Stimulated activated CD4-positive, alpha-beta T cell treated with anti-CD3 and anti-CD28 coated beads, Interleukin-4, amount 100 ng/mL, for 48 hours (primary cell): Measurements from ENCODE around the gene SMNDC1.
"Not testable (repeated sequence)": the region's sequence is repeated elsewhere in the genome, so short reads cannot be mapped to it uniquely, and the experiment has no call there.

ENCODE experiments used
- DNase-seq, 2 donors: peaks; one replicate each; pipeline ENCODE4 v3.0.0-alpha.2; 2020; ENCODE audit warnings: low read depth in 2 of 2

Gene SMNDC1

DNA sequence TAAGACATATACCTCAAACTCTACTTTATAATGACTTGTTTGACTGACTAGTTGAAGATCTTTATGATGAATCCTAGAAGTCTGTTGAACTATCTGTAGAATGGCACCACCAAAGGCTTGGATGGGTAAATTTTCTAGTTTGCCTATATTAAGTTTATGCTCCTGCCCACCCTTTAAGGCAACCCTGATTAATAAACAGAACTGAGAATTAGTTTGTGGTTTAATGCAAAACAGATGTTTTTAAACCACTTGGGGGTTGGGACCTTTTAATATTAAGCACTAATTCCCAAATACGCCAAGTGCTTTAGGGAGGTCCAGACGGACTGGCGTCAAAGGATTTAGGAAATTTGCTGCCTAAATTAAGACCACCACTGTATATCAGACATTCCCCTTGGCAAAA lies 20.5 kb downstream of the SMNDC1 start:
- DNase-seq, result no peak

DNA sequence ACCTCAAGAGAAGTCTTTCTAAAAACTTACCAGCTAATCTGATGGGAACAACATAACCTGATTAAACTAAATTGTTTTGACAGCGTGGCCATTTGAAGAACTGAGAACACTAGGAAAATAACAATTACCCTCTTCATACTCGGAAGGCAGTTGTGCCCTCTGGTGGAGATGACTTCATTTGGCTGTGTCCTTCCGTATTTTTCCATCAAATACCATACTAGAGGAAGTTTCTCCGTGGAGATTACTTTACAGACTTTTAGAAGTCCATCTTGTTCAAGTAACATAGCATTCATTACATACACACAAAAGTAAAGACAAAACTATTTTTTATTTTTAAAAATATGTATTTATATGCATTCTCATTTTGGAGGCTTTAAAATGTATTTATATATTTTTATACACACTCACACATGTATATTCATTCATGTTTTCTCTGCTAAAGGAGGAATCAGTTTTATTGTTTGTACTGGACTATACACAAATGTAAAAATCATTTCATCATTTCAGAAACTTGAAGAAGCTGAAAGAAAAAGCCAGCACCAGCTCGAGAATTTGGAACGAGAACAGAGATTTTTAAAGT lies 25.2 kb downstream of the SMNDC1 start:
- peak in 1 of 2 donors; percentile 11 for DNase-seq

DNA sequence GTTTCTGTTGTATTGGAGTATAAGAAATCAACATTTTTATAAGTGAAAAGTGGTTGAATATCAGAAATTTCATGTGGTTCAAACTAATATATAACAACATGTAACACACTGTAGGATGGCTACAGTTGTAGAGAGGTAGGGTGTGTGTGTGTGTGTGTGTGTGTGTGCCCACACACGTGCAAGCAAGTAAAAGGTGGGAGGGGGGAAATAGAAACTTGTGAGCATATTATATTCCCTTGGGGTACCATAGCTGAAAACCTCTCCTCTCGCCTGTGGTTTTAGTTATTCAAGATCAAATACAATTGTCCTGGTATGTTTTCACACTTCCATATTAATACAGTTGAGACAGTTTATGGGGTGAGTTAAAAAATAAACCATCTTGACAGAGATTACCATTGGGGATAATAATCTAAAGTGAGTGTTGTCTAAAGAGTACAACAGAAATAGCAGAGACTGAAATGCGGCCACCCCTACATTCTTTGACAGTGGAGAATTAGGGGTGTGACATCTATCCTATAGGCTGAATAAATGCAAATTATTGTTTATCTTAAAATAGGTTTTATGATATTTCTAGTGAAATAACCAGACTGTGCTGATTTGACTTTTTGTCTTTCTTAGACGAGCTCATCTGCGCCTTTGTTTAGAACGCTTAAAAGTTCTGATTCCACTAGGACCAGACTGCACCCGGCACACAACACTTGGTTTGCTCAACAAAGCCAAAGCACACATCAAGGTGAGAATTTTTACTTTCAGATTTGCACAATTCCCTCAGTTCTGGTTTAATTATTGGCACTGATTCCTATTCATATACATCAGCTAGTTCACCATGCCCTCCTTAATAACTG lies 25.9 kb downstream of the SMNDC1 start:
- no peak for DNase-seq

DNA sequence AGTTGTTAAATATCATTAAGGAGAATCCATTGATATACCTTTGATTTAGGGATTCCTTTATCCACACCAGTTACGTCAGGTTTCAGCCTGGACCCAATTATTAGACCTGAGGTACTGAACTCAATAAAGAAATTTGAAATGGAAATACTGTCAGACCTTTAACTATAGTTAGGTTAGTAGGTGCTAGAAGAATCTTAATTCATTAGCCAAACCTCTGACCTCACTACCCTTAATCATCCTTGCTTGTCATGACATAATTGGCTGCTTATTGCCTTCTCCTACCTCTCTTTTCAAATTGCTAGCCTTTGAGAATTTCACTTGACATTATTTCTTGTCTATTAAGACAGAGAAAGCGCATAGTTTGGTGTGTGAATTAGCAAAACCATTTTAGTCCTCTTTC lies 27.1 kb downstream of the SMNDC1 start:
- DNase-seq, result no peak

DNA sequence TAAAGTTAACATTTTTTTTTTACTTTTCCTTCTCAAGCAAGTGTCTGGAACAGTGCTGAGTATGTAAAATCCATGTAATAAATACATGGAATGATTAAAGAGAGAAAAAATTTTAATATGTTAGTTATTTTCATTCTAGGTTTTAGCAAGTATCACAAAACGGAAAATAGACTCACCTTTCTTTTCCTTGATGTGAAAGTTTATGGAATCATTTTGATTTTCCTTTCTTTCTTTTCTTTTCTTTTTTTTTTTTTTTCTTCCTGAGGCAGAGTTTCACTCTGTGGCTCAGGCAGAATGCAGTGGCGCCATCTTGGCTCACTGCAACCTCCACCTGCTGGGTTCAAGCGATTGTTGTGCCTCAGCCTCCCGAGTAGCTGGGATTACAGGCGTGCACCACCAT lies 28.1 kb downstream of the SMNDC1 start:
- DNase-seq, result no peak

DNA sequence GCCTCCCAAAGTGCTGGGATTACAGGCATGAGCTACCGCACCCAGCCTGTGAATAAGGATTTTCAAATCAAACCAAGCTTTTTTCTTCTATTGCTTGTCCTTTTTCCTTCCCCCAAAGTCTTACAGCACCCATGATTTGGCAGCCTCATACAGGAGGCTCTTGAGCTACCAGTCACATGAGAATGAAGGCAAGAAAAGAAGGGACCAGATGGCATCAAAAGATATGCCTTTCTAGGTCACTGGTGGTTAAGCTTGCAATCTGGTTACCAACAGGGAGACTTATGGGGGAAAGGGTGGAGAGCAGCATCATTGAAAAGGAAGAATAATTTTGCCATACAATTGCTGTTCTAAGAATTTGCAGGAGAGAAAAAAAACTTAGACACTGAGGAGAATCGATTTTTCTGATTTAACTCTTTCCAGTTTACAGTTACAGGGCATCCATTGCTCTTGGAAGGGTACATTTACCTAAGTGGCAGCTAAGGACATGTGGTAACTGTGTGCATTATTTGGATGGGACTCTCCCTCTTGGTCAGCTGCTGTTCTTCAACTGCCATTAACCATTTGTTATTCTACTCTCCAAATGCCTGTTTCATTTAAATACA lies 29.5 kb downstream of the SMNDC1 start:
- no peak for DNase-seq

DNA sequence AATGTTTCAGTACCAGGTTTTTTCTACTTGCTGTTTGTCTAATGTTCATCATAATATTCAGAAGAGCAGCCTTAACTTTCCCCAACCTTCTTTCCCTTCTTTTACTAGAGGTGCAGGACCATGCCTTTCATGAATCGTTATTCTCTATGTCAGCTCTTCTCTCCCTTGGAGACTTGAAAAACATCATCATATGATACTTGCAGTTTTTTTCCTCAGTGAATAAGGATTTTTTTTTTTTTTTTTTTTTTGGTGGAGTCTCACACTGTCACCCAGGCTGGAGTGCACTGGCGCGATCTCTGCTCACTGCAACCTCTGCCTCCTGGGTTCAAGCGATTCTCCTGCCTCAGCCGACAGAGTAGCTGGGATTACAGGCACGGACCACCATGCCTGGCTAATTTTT lies 30.1 kb downstream of the SMNDC1 start:
- DNase-seq, result no peak

DNA sequence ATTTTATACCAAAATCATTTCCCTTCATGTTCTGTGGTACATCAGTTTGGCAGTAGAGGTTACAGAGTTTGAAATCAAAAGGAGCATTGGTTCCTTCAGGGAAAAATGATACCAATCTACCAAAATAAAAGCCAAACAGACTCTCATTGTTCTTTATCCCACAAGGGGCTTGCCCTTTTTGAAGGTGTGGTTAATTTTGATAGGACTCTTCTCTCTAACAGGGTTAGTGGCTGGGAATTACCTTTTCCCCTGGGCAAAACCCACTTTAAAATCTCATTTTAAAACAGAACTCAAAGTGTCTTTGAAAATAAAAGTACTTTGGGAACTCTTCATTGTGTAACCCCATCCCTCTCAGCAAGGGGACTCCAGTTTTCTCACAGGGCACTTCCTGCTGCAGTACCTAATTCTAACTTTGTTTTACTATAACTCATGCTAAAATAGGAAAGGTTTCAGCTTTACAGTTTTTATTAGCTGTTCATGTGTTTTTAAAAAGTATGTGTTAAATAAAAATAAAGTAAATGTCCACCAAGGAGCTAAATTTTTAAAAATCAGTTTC lies 30.6 kb downstream of the SMNDC1 start:
- no peak for DNase-seq

DNA sequence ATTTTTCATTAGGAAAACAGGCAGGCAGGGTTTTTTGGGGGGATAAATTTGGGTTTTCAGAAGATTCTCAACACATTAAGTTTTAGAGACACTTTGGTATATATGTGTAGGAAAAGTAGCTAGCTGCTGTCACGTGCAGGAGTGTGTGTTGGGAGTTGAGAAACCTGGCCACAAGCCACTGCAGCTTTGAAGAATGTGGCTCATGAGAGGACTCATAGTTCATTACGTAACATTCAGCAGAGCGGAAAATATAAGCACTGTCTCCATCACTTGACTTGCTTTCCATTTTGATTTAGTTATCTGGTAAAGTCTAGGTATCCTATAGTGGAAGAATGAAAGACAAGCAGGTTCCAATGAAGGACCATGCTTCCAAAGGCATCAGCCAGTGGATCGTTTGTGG lies 31.2 kb downstream of the SMNDC1 start:
- DNase-seq, result peak in 1 of 2 donors; percentile 11

DNA sequence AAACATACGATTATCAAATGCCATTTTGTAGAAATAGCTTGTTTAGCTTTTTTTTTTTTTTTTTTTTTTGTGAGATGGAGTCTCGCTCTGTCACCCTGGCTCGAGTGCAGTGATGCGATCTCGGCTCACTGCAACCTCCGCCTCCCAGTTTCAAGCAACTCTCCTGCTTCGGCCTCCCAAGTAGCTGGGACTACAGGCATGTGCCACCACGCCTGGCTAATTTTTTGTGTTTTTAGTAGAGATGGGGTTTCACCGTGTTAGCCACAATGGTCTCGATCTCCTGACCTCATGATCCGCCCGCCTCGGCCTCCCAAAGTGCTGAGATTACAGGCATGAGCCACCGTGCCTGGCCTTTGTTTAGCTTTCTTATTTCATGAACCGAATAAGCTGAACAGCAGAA lies 31.7 kb downstream of the SMNDC1 start:
- not testable (repeated sequence) for DNase-seq

DNA sequence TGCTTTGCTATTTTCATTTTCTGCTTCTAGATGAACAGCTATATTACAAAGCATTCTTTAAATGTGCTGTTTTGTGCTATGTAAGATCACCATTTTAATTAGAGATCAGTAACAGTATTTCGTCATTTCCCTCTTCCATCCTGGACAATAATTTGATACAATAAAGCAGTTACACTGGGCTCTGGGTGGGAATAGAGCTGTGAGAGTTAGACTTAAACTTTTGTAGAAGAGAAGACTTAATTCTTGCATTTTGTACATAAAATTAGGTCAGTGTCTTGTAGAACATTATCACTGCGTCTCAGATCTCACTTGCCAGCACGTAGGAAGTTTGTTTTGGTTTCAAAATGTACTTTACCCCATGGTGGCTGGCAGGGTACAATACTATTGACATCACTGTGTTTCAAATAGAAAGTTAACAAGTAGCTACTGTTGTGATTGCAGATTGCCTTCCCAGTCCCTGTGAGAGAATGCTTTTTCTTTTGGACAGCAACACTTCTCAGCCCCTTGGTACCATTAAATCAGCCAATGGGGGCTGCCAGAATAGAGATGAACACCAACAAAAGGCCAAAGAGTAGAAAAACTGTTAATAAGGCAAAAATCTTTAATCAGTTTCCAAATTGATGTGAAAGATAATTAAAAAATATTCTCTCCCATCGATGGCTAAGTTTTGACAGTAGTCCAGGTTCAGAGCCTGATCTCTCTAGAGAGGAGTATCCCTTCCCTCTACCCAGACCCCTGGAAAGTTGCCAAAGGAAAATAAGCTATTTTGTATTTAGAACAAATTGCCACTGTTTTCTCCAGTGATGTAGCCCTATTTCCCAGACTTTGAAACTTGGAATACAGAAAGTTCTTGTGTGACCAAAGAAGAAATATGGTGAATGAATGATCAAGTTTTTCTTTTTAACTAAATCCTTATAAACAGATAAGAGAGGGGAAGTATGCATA lies 35.1 kb downstream of the SMNDC1 start:
- DNase-seq, result peak in 1 of 2 donors; percentile 1

DNA sequence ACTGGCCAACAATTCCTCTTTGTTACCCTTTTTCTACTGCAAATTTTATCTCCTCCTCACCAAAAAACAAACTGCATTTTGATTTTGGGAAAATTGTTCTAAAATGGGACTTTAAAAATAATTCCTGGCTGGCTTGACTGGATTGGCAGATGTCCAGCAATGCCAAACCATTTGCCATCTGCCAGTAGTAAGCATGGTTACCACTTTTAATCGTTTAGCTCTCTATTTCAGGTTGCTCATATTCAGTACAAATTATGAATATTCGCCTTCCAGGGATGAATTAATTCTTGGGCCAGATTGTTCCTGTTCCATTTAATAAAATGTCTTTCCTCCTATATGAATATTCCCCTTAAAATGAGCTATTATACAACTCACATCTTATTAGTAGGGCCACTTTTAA lies 35.7 kb downstream of the SMNDC1 start:
- no peak for DNase-seq

DNA sequence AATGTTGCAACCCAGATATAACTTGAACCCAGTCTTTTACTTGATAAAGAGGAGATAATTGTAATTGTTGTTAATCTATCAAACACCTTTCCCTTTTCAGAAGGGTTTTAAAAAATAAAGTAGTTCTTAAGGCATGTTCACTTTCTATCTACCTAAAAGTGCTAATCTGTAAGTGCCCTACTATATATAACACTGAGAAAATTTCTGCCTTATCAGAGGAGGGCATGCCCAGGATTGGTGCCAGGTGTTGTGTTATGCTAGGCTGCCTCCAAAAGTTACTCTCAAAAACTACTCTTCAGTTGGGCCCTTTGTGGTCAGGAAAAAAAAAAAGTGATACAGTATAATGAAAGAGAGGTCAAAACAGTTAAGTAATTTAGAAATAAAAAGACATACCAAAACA lies 36.3 kb downstream of the SMNDC1 start:
- DNase-seq, result no peak

DNA sequence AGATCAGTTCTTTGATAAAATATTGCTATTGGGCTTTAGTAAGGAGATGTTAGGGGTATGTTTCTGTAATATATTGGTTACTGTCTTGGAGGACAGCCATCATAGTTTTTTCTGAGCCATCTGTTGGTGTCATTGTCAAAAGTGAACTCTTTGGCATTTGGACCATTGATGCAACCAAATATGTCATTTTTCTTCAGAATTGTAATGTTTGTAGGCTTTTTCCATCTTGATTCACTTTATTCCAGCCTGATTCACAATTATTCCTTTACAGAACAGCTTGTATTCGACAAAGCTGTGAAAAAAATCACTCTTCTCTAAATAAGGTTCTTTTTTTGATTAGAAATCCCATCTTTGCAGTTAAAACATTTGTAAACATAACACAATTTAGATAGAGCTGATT lies 37.4 kb downstream of the SMNDC1 start:
- no peak for DNase-seq

DNA sequence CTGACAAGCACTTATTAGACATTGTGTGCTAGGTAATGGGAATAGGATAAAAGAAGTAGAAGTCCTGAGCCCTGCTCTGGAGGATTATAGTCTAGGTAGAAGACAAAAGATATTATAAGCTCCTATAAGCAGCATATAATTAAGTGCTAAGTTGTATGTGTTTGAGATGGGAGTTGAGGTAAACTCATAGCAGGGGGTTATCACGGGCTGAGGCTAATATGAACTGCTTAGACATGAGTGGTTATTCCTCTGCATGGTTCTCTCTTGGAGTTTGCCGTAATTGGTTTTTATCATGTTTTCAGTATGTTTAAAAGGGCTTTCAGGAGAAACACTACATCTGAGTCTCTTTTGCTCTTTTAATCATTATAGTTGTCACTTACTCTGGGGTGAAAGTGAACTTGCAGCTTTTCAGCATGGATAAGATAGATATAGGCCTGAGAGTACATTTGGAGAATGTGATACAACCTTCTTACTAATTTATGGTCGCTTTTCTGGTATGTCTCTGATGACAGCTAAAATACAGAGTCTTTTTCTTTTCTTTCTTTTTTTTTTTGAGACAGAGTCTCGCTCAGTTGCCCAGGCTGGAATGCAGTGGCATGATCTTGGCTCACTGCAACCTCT lies 39.0 kb downstream of the SMNDC1 start:
- DNase-seq, result no peak

DNA sequence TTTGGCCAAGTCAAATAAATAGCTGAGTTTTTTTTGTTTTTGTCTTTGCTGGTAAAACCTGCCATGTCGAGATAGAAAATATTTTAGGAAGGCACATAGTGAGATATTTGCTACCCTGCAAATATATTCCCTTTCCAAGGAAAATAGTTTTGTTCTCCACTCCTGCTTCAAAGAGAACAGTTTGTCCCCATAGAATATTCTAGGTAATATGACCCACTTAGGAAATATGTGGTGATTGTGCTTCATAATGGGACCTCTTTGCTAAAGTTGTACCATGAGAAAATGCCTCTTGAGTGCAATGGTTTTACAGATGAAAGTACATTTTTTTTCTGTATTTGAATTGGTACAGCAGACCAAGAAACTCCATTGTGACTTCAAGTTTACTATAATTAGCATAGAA lies 41.6 kb downstream of the SMNDC1 start:
- no peak for DNase-seq

DNA sequence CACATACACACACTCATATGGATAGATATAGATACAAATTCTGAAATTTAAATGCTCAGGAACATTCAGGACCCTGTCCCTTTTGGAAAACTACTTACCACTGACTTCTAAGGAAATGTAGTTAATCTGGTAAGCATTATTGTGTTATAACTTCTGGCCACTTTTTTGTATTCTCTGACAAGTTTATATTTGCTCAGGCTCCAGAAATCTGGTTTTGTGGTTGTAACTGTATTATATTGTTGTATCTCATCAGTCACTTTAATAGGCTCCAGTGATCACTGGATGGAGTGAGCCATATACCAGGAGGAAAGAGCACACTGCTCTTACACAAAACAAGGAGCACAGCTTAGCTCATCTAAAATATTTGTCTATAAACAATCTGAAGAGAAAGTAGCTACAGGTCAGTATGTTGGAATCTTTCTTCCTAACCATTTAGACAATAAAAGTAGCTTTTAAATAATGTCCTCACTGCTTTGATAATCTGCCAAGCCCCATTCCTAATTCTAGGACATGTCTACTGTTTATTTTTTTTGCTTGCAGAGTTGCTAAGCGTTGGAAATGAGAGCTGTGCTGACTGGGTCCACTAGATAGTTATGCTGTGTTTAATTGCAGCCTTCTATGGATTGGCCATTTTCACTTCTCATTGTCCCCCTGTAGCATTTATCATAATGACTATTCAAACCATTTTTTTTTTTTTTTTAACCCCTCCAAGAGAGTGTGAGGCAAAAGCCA lies 43.8 kb downstream of the SMNDC1 start:
- no peak for DNase-seq

DNA sequence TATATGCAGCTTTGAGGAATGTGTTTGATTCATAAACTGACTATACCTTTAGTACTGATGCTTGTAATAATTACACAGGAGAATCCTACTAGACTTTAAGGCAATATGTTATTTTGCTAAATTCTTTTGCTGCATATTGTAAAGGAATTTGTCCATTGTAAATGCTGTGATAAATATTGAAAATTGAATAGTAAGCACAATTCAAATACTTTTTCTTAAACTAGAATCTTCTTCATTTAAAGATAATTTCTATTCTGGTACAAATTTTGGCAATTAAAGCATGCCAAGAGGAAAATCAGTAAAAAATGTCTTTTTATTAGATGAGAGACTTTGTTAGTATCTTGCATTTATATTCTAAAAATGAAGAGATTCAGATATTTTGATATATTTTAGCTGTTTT lies 45.4 kb downstream of the SMNDC1 start:
- no peak for DNase-seq

DNA sequence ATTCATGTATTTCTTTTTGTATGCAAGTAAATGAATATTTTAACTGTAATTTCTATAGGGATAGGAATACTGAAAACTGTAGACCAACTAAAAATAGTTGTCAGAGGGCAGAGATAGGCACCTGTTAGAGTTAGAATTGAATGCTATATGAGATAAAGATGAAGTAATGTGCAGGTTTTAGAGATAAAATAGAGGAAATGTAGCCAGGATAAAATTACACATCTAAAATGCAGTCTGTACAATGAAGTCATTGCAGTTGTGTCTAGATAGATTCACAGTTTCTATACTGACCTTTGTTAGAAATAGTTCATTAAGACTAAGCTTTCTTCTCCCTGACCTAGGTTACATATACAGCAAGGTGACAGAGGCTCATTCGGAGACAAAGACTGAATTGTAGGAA lies 46.2 kb downstream of the SMNDC1 start:
- no peak for DNase-seq

DNA sequence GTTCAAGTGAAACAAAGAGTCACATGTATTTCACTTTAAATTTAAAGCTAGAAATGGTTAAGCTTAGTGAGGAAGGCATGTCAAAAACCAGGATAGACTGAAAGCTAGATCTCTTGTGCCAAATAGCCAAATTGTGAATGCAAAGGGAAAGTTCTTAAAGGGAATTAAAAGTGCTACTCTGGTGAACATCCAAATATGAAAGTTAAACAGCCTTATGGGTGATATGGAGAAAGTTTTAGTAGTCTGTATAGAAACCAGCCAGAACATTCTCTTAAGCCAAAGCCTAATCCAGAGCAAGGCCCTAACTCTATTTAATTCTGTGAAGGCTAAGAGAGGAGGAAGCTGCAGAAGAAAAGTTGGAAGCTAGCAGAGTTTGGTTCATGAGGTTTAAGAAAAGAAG lies 50.3 kb downstream of the SMNDC1 start:
- no peak for DNase-seq

DNA sequence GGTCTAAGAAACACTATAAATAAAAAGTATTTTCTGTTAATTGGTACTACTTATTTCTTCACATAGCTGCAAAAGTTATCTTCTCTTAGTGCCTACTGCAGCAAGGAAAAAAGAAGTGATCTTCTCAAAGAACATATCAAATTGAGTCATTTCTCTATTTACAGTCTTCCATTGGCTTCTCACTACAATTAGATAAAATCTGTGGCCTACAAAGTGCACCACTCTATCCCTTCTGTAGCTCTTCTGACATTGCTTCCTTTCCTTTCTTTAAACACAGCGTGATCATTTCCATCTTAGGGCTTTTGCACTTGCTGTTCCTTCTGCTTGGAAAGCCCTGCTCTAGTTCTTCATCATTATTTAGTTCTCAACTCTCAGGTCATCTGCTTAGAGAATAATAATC lies 52.6 kb downstream of the SMNDC1 start:
- no peak for DNase-seq
